Measurements from ENCODE around the gene GALNT15.

GRCh38 chr3:16150285-16150684 is 24.2 kb upstream of the GALNT15 start:
- TF ChIP-seq CTCF (IDR thresholded peaks at IDR 0.05) (no peak), POLR2A (IDR thresholded peaks at IDR 0.05) (no peak)
